Neural progenitor cell (in vitro differentiated cells): ENCODE data around the gene KLHL6.

ENCODE experiments used
- CTCF ChIP-seq: fragments of 200-600 bp; sonication (generic); IDR thresholded peaks from 2 replicates; pipeline ENCODE4 v1.5.1; 2017; ENCODE audit warnings: antibody characterized with exemption, mild to moderate bottlenecking
- EZH2 ChIP-seq: fragments of 200-600 bp; sonication (generic); IDR thresholded peaks from 2 replicates; pipeline ENCODE4 v1.6.1; 2017; ENCODE audit warnings: antibody characterized with exemption, mild to moderate bottlenecking, moderate library complexity
- EZH2phosphoT487 ChIP-seq: fragments of 200-600 bp; sonication (generic); IDR thresholded peaks from 2 replicates; pipeline ENCODE4 v1.6.1; 2017; ENCODE audit warnings: antibody characterized with exemption

GRCh38 chr3:183527428-183528379, 27.8 kb downstream of the KLHL6 start:
- no peak for TF ChIP-seq CTCF
- TF ChIP-seq EZH2, result no peak
- no peak for TF ChIP-seq EZH2phosphoT487
